ENCODE measurements around the gene MASTL. TPM values are rescaled to one million over a fixed set of nuclear protein-coding genes. Genes with fewer than 3 reads are reported as not detected.
A peak's percentile ranks its signal among the peaks of the same experiment; 100 is the strongest.
"Not testable (repeated sequence)": the region's sequence is repeated elsewhere in the genome, so short reads cannot be mapped to it uniquely, and the experiment has no call there.

The MASTL gene
- 13.2 and 21.2 TPM in 2 replicates for total RNA-seq (2014; rRNA removed; shearing (Covaris generic); ENCODE audit: low replicate concordance)

DNA sequence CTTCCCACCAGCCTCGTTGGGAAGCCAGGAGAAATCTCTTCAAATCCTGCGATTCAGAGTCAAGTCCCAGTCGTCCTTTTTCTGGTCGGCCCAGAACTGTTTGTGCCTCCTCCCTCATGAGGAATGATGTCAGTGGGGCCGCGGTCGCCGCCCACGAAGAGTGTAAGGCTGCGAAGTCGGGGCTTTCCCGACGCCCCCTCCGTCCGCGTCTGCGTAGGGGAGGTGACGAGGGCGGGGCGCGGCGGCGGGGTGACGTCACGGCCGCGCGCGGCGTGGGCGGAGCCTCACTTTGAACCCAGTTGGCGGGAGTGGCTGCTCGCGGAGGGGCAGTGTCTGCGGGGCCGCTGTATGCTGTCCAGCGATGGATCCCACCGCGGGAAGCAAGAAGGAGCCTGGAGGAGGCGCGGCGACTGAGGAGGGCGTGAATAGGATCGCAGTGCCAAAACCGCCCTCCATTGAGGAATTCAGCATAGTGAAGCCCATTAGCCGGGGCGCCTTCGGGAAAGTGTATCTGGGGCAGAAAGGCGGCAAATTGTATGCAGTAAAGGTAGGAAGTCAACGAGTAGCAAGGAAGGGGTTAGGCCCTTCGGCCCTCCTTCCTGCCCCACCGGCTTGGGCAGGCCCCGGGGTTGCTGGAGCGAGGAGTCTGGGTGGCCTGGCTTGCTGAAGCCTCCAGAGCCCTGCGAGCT, at the start of gene MASTL:
TSS of gene MASTL (plus strand) at position 287 of the 689 bp plus-strand sequence. CDS start at position 362, 75 bp downstream.
- peak; percentile 92 for DNase-seq
- H3K36me3 ChIP-seq = peaks cover 41% of the 10 kb centered on the region

DNA sequence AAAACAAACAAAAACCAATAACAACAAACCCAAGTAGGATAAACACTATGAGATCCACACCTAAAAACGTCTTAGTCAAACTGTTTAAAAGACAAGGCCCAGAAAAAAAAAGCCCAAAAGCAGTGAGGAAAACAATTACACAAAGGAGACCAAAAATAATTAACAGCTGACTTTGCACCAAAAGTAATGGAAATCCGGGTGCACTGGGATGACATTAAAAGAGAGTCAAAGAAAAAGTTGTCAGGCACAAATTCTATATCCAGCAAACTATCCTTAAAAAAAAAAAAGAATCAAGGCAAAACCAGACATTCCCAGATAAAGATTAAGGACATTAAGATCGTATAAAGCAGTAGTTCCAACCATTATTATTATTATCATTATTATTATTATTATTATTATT, 47.0 kb upstream of the MASTL start:
- peaks cover 52% of the 10 kb centered on the region for H3K36me3 ChIP-seq
- H3K9me3 ChIP-seq = peaks cover 11% of the 10 kb centered on the region
- H3K27me3 ChIP-seq = no peaks in the 10 kb centered on the region
- DNase-seq = no peak
- no peak overlapping the region for H3K4me3 ChIP-seq

More for the DNA sequence above, at the start of gene MASTL:
- H3K9me3 ChIP-seq = no peaks in the 10 kb centered on the region
- peak within 1 kb of the TSS; percentile 93 for H3K4me3 ChIP-seq
- no peaks in the 10 kb centered on the region for H3K27me3 ChIP-seq

DNA sequence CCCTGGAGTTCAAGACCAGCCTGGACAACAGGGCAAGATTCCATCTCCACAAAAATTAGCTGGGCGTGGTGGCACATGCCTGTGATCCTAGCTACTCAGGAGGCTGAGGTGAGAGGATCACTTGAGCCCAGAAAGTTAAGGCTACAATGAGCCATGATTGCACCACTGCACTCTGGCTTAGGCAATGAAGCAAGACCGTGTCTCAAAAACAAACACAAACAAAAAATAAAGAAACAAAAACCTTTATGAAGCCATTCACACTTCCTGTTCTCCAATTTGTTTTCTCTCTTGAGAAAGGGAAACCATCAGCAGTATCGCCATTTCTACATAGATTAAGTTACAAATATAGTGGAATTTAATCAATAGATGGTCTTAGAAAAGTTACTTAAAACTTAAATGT, 20.8 kb upstream of the MASTL start:
- no peaks in the 10 kb centered on the region for H3K9me3 ChIP-seq
- H3K4me3 ChIP-seq = no peak overlapping the region
- DNase-seq = no peak
- peaks cover 79% of the 10 kb centered on the region for H3K36me3 ChIP-seq
- H3K27me3 ChIP-seq = no peaks in the 10 kb centered on the region

DNA sequence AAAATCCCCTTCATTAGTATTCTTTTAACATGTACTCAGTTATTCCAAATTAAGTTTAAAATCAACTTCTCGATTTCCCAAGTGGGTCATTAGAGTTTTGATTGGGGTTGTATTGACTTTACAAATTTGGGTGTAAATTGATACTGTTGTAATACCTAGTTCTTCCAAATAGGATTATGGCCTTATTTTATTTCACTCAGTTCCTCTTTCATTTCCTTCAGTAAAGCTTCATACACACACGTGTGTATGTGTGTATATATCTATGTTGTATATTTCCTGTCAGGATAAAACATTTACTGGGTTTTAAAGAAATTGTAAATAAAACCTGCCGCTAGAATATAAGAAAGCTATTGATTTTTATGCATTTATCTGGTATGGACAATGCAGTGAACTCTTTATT, 16.9 kb upstream of the MASTL start:
- DNase-seq = no peak
- Histone ChIP-seq H3K27me3 (no peaks in the 10 kb centered on the region), H3K36me3 (peaks cover 82% of the 10 kb centered on the region), H3K9me3 (no peaks in the 10 kb centered on the region), H3K4me3 (no peak overlapping the region)

DNA sequence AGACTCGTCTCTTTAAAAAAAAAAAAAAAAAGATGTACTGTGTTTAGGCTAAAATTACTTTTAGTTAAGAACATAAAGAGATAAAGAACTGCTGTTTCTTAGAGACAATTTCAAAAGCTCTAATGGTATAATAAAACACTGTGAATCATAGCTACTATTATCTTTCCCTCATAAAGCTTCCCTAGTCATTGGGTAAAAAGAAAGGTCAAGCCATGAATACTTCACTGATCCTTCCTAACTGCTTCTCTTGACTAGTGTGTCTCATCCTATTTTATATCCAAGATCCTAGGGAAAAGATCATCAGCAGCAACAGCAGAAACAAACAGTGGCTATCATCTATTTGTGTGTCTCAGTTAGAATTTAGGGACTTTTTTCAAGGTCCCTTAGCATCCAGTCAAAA, 11.5 kb upstream of the MASTL start:
- Histone ChIP-seq H3K27me3 (no peaks in the 10 kb centered on the region), H3K36me3 (peaks cover 91% of the 10 kb centered on the region), H3K9me3 (no peaks in the 10 kb centered on the region), H3K4me3 (no peak overlapping the region)
- DNase-seq = no peak

DNA sequence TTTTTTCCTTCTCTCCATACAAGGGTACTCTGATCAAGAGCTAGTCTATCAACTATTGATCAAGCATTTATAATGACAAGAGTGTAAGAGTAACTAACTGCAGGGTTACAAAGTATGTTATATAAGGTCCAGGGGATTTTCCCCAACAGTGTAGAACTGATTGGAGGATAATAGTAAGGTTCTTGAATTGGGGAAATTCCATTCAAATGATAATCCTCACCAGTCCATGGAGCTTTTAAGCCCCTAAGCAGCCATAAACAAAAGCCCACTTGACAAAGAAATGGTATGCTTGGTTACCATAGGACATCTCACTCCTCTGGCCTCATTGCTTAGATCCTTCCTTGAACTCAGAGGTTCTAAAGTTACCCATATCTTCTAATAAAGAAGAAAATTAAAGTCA, 9.2 kb upstream of the MASTL start:
- Histone ChIP-seq H3K36me3 (peaks cover 84% of the 10 kb centered on the region), H3K9me3 (no peaks in the 10 kb centered on the region), H3K27me3 (no peaks in the 10 kb centered on the region), H3K4me3 (no peak overlapping the region)
- no peak for DNase-seq

DNA sequence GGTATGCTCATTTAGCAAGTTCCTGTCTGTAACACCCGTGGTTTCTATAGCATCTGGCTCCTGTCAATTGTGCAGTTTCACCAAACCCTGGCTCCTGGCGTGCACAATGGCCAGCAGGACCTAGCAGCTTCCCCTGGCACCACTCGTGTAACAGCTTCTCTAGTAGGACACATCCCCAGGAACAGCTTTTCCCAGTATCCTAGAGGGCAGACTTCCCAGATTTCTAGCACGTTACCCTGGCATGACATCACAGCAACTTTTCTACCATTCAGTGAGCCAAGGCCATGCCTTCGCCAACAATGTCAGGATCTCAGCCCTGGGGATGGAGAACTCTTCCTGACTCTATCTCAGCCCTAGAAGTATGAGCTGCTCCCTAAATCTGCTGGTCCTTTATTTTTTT, 7.5 kb upstream of the MASTL start:
- DNase-seq = no peak
- Histone ChIP-seq H3K4me3 (no peak overlapping the region), H3K36me3 (peaks cover 79% of the 10 kb centered on the region), H3K27me3 (no peaks in the 10 kb centered on the region), H3K9me3 (no peaks in the 10 kb centered on the region)

DNA sequence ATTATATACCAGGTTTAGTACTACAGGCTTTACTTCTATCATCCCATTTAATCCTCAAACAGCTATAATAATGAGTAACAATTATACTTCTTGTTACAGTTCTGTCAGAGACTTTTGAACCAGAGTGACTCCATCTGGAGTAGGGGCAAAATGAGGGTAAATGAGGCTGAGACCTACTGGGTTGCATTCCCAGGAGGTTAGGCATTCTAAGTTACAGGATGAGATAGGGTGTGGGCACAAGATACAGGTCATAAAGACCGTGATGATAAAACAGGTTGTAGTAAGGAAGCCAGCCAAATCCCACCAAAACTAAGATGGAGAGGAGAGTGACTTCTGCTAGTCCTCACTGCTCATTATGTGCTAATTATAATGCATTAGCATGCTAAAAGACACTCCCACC, 4.9 kb upstream of the MASTL start:
- no peaks in the 10 kb centered on the region for H3K9me3 ChIP-seq
- no peak for DNase-seq
- no peaks in the 10 kb centered on the region for H3K27me3 ChIP-seq
- no peak overlapping the region for H3K4me3 ChIP-seq
- peaks cover 58% of the 10 kb centered on the region for H3K36me3 ChIP-seq

DNA sequence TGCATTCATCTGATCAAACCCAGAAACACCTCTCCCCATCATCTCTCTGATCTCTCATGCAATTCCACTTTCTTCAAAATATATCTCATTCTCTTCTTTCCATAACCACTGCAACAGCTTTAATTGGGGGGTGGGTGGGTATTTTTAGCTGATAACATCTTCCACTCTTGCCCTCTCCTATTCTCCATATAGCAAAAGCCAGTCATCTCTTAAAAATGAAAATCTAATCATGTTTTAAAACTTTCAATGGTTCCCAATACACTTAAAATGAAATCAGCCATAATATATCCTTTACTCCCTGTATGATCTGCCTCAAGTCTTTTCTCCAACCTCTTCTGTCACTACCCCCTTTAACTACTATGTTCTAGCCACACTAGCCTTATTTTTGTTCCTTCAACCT, 2.5 kb upstream of the MASTL start:
- Histone ChIP-seq H3K9me3 (no peaks in the 10 kb centered on the region), H3K36me3 (peaks cover 40% of the 10 kb centered on the region), H3K4me3 (peak overlapping the region; percentile 93), H3K27me3 (no peaks in the 10 kb centered on the region)
- no peak for DNase-seq

DNA sequence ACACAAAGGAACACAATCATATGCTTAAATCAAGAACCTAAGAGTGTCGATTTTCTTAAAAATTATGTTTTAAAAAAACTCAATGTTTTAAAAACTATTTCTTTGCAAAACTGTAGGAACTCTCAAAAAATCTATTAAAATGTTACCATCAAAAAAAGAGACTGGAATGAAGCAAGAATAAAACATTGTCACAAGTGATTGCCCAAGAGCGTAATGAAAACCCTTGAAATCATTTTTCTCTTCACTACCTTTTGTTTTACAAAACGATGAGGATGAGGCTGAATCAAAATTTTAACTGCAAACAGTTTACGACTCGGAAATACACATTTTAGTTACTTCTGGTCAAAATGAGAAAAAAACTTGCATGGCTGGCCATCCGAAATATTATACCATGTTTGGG, 1.8 kb upstream of the MASTL start:
- DNase-seq = no peak
- peaks cover 38% of the 10 kb centered on the region for H3K36me3 ChIP-seq

DNA sequence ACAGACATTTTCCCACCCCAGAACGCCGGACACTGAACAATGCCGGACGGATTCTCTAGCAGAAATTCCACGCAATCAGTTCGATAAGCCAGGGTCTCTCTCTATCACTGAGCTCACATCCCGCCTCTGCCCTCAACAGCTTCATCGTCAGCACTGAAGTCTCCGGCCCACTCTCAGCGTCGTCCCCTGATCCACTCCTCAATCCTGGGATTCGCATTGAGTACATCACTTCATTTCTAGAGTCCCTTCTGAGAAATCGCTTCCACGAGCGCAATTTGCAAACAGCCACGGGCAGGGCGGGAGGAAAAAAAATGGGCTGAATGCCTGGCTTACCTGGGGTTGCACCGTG, 1.3 kb upstream of the MASTL start:
- Histone ChIP-seq H3K4me3 (peak overlapping the region; percentile 93), H3K9me3 (no peaks in the 10 kb centered on the region), H3K27me3 (no peaks in the 10 kb centered on the region), H3K36me3 (peaks cover 37% of the 10 kb centered on the region)
- DNase-seq = no peak

More for the DNA sequence above, 1.8 kb upstream of the MASTL start:
- Histone ChIP-seq H3K9me3 (no peaks in the 10 kb centered on the region), H3K27me3 (no peaks in the 10 kb centered on the region), H3K4me3 (peak overlapping the region; percentile 93)

DNA sequence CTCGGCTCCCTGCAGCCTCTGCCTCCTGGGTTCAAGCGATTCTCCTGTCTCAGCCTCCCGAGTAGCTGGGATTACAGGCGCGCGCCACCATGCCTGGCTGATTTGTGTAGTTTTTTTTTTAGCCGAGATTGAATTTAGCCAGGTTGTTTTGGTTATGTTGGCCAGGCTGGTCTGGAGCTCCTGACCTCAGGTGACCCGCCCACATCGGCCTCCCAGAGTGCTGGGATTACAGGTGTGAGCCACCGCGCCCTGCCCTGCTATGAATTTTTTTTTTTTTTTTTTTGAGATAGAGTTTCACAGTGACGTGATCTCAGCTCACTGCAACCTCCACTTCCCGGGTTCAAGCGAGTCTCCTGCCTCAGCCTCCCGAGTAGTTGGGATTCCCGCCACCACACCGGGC, 1.4 kb downstream of the MASTL start:
- H3K4me3 ChIP-seq = peak overlapping the region; percentile 93
- H3K27me3 ChIP-seq, H3K9me3 ChIP-seq, DNase-seq: not testable (repeated sequence)
- peaks cover 45% of the 10 kb centered on the region for H3K36me3 ChIP-seq

DNA sequence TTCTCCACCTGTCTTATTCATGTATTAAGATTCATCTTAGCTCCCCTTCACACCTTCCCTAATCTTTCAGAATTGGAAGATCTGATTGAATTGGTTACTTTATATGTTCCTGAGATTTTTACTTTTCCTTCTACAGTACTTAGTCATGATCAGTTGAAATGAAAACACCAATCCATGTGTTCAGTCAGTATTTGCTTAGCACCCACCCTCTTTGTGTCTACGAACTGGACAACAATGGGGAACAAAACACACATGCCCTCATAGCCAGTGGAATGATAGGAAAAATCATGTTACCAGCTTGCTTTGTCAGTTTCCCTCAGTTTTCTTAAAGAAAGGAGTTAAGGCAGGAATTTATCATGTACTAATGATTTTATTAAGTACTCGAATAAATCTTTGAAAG, 2.0 kb downstream of the MASTL start:
- Histone ChIP-seq H3K27me3 (no peaks in the 10 kb centered on the region), H3K4me3 (peak overlapping the region; percentile 93), H3K36me3 (peaks cover 49% of the 10 kb centered on the region), H3K9me3 (no peaks in the 10 kb centered on the region)
- no peak for DNase-seq

DNA sequence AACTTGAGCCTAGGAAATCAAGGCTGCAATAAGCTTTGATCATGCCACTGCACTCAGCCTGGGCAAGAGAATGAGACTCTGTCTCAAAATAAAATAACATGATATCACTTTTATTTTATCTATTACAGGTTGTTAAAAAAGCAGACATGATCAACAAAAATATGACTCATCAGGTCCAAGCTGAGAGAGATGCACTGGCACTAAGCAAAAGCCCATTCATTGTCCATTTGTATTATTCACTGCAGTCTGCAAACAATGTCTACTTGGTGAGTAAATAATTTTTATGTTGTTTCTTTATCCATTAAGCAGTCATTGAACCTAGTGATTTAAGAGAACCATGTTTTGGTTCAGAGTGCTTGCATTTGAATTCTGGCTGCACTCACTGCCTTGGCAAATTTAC, 3.3 kb downstream of the MASTL start:
- Histone ChIP-seq H3K9me3 (no peaks in the 10 kb centered on the region), H3K27me3 (no peaks in the 10 kb centered on the region), H3K36me3 (peaks cover 50% of the 10 kb centered on the region), H3K4me3 (no peak overlapping the region)
- no peak for DNase-seq

DNA sequence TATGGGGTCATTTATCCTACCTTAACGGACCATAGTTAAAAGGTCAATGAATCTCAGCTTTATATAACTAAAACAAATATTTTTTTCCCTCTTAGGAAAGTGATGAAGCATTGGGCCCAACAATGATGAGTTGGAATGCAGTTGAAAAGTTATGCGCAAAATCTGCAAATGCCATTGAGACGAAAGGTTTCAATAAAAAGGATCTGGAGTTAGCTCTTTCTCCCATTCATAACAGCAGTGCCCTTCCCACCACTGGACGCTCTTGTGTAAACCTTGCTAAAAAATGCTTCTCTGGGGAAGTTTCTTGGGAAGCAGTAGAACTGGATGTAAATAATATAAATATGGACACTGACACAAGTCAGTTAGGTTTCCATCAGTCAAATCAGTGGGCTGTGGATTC, 14.7 kb downstream of the MASTL start:
- Histone ChIP-seq H3K4me3 (no peak overlapping the region), H3K36me3 (peaks cover 69% of the 10 kb centered on the region), H3K27me3 (no peaks in the 10 kb centered on the region), H3K9me3 (no peaks in the 10 kb centered on the region)
- DNase-seq = no peak

DNA sequence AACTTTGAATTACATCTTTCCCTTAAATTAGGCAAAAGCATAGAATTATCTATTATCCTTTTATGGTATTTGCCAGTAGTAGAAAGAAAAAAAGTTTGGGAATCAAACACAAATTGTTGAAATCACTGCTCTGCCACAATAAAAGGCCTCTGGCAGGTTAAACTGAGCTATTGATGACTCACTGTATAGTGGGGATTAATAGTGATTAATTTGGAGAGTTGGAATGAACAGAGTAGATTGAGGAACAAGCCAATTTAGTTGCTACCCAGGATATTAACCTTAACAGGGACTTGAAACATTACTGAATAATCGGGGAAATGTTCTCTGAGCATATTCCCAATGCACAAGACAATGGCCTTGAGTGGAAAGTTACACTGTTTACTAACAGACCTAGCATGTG, 33.1 kb downstream of the MASTL start:
- no peak for DNase-seq
- H3K27me3 ChIP-seq = no peaks in the 10 kb centered on the region
- H3K36me3 ChIP-seq = peaks cover 23% of the 10 kb centered on the region
- H3K4me3 ChIP-seq = no peak overlapping the region
- H3K9me3 ChIP-seq = no peaks in the 10 kb centered on the region

DNA sequence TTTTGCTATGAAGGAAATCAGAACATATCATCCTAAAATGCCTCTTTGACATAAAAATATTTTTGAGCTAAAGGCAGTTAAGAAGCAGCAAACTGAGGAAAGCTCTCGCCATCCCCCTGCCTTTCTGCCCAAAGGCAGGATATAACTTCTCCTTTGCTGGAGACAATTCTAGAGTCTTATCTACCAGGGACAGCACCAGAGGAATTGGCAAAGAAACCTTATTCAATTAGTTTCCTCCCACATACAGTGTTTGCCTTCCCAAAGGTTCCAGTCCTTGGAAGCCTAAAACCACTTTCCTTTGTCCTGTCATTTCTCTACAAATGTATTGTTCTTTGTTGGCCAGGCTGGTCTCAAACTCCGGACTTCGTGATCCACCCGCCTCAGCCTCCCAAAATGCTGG, 33.7 kb downstream of the MASTL start:
- peaks cover 20% of the 10 kb centered on the region for H3K36me3 ChIP-seq
- no peaks in the 10 kb centered on the region for H3K27me3 ChIP-seq
- no peak overlapping the region for H3K4me3 ChIP-seq
- H3K9me3 ChIP-seq = no peaks in the 10 kb centered on the region
- DNase-seq = no peak

DNA sequence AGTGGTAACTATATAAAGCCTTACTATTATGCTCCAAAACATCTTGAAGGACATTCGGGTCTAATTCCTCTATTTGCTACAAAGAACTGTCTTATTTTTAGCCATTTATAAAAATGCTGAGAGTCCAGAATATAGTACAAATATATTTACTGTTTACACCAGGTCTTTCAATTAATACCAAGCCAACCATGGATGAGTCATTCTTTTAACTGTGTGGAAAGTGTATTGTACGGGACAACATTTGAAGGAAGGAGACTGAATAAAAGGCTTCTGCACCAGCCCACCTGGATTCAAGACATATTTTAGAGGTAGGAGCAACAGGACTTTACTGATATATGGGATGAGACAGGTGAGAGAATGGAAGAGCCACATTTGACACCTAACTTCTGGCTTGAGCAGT, 35.4 kb downstream of the MASTL start:
- Histone ChIP-seq H3K27me3 (no peaks in the 10 kb centered on the region), H3K4me3 (no peak overlapping the region), H3K9me3 (no peaks in the 10 kb centered on the region), H3K36me3 (peaks cover 14% of the 10 kb centered on the region)
- no peak for DNase-seq

DNA sequence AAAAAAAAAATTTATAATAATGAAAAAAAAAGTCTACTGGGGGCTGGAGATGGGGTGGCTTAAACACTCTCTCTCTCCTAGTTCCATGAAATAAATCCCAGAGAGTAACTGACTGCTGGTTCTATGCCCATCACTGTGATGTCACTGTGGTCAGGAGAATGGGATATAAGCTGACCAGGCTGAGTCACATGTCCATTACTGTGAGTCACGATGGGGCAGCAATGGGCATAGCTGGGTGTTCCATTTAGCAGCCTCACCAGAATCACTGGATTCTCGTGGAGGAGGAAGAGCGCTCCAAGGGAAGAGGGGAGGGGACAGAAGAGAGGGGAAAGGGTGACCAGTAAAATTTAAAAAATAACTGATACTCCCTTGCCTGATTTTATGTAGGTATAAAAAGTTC, 37.1 kb downstream of the MASTL start:
- H3K9me3 ChIP-seq = no peaks in the 10 kb centered on the region
- peaks cover 11% of the 10 kb centered on the region for H3K36me3 ChIP-seq
- DNase-seq = peak; percentile 94
- no peak overlapping the region for H3K4me3 ChIP-seq
- no peaks in the 10 kb centered on the region for H3K27me3 ChIP-seq

All from MG63 (cell line).